HEK293 (cell line): ENCODE results near the gene TSPAN9.

Experiments
- CTCF ChIA-PET: fragments of 350-600 bp; formaldehyde crosslinking; extraction: SDS; loops from one replicate; lab custom pipeline; 2021; ENCODE audit warnings: antibody characterized with exemption; lab: Yijun Ruan, JAX
- POLR2A ChIA-PET: fragments of 300-600 bp; formaldehyde crosslinking; extraction: SDS; loops from one replicate; lab custom pipeline; 2020; ENCODE audit warnings: antibody characterized with exemption, inconsistent platforms; lab: Yijun Ruan, JAX
- H3K27ac ChIP-seq: fragments of 200-500 bp; sonication (Bioruptor generic); 2 replicates; pipeline ENCODE4 v1.5.1; 2014; ENCODE audit warnings: low read depth, low read length, control low read depth, inconsistent platforms; ENCODE audit errors: extremely low read depth
- H3K36me3 ChIP-seq, 2 experiments: fragments of 200-500 bp in 1 of 2; sonication (Bioruptor generic) in 1 of 2; 1 replicate in 1 of 2; 2 replicates in 1 of 2; pipeline ENCODE4 v1.5.1; 2014 to 2017; ENCODE audit warnings: inconsistent platforms in 2 of 2, low read length in 2 of 2; ENCODE audit not compliant: control insufficient read depth in 2 of 2, insufficient read depth in 1 of 2
- H3K4me1 ChIP-seq: fragments of 200-500 bp; sonication (Bioruptor generic); 2 replicates; pipeline ENCODE4 v1.5.1; 2014; ENCODE audit warnings: mild to moderate bottlenecking, low read length, inconsistent platforms; ENCODE audit not compliant: control insufficient read depth, insufficient read depth
- H3K4me3 ChIP-seq: 2 replicates; pipeline ENCODE4 v1.5.1; 2011; ENCODE audit warnings: low read depth, mild to moderate bottlenecking, control low read depth, low read length, moderate library complexity
- H3K9me3 ChIP-seq: fragments of 200-500 bp; sonication (Bioruptor generic); 2 replicates; pipeline ENCODE4 v1.5.1; 2014; ENCODE audit warnings: low read depth, low read length, inconsistent platforms; ENCODE audit not compliant: control insufficient read depth, insufficient read depth
- HOXA7 ChIP-seq: sonication (generic); formaldehyde crosslinking; IDR thresholded peaks from 2 replicates; pipeline ENCODE4 v1.8.1; 2022; ENCODE audit warnings: missing genetic modification reagents, borderline replicate concordance
- KLF1 ChIP-seq: fragments of 450-650 bp; formaldehyde crosslinking; IDR thresholded peaks from 2 replicates; pipeline ENCODE4 v1.5.1; 2016; ENCODE audit warnings: missing biosample characterization, missing genetic modification characterization
- KLF10 ChIP-seq: fragments of 450-650 bp; IDR thresholded peaks from 2 replicates; pipeline ENCODE4 v1.5.1; 2018; ENCODE audit warnings: missing biosample characterization, mild to moderate bottlenecking, missing genetic modification characterization
- SCRT2 ChIP-seq: fragments of 450-650 bp; formaldehyde crosslinking; IDR thresholded peaks from 2 replicates; pipeline ENCODE4 v1.5.1; 2016; ENCODE audit warnings: missing biosample characterization, missing genetic modification characterization
- SP3 ChIP-seq: fragments of 450-650 bp; formaldehyde crosslinking; IDR thresholded peaks from 2 replicates; pipeline ENCODE4 v1.5.1; 2016; ENCODE audit warnings: missing biosample characterization, missing genetic modification characterization
- TRIM28 ChIP-seq: IDR thresholded peaks from 2 replicates; pipeline ENCODE4 v1.6.1; 2011; ENCODE audit warnings: low read length, control low read depth, borderline replicate concordance
- ZBTB48 ChIP-seq: fragments of 450-650 bp; formaldehyde crosslinking; IDR thresholded peaks from 2 replicates; pipeline ENCODE4 v1.5.1; 2016; ENCODE audit warnings: missing biosample characterization, missing genetic modification characterization
- ZBTB8A ChIP-seq: fragments of 450-650 bp; formaldehyde crosslinking; IDR thresholded peaks from 2 replicates; pipeline ENCODE4 v1.5.1; 2016; ENCODE audit warnings: missing biosample characterization, missing genetic modification characterization
- ZFP3 ChIP-seq: fragments of 450-650 bp; formaldehyde crosslinking; IDR thresholded peaks from 2 replicates; pipeline ENCODE4 v1.5.1; 2016; ENCODE audit warnings: low read depth, missing biosample characterization, missing genetic modification characterization
- ZNF19 ChIP-seq: fragments of 450-650 bp; formaldehyde crosslinking; IDR thresholded peaks from 2 replicates; pipeline ENCODE4; 2016; ENCODE audit warnings: missing biosample characterization, missing genetic modification characterization, low read depth
- ZNF202 ChIP-seq: fragments of 450-650 bp; formaldehyde crosslinking; IDR thresholded peaks from 2 replicates; pipeline ENCODE4 v1.5.1; 2016; ENCODE audit warnings: missing biosample characterization, missing genetic modification characterization, borderline replicate concordance
- ZNF274 ChIP-seq, 2 experiments: fragments of 200-500 bp in 1 of 2; fragments of 450-650 bp in 1 of 2; sonication (Bioruptor generic) in 1 of 2; formaldehyde crosslinking in 1 of 2; IDR thresholded peaks; 2 replicates each; pipeline versions ENCODE4 v1.5.1 to v1.6.1; 2014 to 2016; ENCODE audit warnings: borderline replicate concordance in 1 of 2, inconsistent platforms in 1 of 2, low read length in 1 of 2, missing biosample characterization in 1 of 2, missing genetic modification characterization in 1 of 2
- ZNF555 ChIP-seq: fragments of 450-650 bp; formaldehyde crosslinking; conservative IDR thresholded peaks from 2 replicates; pipeline ENCODE4 v1.5.1; 2017; ENCODE audit warnings: missing biosample characterization, mild to moderate bottlenecking, missing genetic modification characterization, inconsistent platforms
- ZNF776 ChIP-seq: fragments of 450-650 bp; formaldehyde crosslinking; IDR thresholded peaks from 2 replicates; pipeline ENCODE4 v1.5.0; 2017; ENCODE audit warnings: missing biosample characterization, missing genetic modification characterization, borderline replicate concordance
- TF ChIP-seq, protein P1 (sequence below): fragments of 450-650 bp; formaldehyde crosslinking; IDR thresholded peaks from 2 replicates; pipeline ENCODE4 v1.5.1; 2016; ENCODE audit warnings: missing biosample characterization, missing genetic modification characterization
- TF ChIP-seq, protein P2 (sequence below): fragments of 450-650 bp; formaldehyde crosslinking; IDR thresholded peaks from 2 replicates; pipeline ENCODE4 v1.5.1; 2016; ENCODE audit warnings: missing biosample characterization, missing genetic modification characterization
- TF ChIP-seq, protein P3 (sequence below): fragments of 450-650 bp; formaldehyde crosslinking; IDR thresholded peaks from 2 replicates; pipeline ENCODE4 v1.5.1; 2017; ENCODE audit warnings: missing biosample characterization, missing genetic modification characterization

TSPAN9 gene

DNA sequence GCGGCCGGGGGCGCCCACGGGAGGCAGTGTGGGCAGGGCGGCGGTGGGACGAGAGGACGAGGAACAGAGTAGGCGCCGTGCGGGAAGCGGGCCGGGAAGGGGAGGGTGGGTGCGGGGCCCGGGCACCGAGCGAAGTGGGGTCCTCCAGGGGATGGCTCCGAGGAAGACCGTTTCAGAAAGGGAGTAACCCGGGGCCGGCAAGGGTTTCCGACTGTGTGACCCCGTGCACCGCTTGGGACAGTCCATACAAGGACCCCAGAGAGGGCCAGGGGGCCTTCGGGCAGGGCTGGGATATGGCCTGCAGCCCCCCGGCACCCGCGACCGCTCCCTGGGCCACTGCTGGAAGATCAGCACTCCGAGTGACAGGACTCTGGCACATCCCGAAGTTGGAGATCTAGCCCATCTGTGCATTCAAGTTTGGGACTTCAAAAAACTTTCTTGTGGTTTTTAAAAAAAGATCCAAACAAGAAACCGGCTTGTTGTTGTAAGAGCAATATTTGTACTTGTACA is 448 bp downstream of the TSPAN9 start (continued):
- TF ChIP-seq, protein P1, sequence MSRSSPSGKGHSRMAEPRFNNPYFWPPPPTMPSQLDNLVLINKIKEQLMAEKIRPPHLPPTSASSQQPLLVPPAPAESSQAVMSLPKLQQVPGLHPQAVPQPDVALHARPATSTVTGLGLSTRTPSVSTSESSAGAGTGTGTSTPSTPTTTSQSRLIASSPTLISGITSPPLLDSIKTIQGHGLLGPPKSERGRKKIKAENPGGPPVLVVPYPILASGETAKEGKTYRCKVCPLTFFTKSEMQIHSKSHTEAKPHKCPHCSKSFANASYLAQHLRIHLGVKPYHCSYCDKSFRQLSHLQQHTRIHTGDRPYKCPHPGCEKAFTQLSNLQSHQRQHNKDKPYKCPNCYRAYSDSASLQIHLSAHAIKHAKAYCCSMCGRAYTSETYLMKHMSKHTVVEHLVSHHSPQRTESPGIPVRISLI (tag by site-specific recombination): no peak
- TF ChIP-seq ZBTB8A: no peak
- TF ChIP-seq, protein P2, sequence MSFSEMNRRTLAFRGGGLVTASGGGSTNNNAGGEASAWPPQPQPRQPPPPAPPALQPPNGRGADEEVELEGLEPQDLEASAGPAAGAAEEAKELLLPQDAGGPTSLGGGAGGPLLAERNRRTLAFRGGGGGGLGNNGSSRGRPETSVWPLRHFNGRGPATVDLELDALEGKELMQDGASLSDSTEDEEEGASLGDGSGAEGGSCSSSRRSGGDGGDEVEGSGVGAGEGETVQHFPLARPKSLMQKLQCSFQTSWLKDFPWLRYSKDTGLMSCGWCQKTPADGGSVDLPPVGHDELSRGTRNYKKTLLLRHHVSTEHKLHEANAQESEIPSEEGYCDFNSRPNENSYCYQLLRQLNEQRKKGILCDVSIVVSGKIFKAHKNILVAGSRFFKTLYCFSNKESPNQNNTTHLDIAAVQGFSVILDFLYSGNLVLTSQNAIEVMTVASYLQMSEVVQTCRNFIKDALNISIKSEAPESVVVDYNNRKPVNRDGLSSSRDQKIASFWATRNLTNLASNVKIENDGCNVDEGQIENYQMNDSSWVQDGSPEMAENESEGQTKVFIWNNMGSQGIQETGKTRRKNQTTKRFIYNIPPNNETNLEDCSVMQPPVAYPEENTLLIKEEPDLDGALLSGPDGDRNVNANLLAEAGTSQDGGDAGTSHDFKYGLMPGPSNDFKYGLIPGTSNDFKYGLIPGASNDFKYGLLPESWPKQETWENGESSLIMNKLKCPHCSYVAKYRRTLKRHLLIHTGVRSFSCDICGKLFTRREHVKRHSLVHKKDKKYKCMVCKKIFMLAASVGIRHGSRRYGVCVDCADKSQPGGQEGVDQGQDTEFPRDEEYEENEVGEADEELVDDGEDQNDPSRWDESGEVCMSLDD (tag by site-specific recombination): peak; percentile 30; the same call in 1 of the 2 replicates

DNA sequence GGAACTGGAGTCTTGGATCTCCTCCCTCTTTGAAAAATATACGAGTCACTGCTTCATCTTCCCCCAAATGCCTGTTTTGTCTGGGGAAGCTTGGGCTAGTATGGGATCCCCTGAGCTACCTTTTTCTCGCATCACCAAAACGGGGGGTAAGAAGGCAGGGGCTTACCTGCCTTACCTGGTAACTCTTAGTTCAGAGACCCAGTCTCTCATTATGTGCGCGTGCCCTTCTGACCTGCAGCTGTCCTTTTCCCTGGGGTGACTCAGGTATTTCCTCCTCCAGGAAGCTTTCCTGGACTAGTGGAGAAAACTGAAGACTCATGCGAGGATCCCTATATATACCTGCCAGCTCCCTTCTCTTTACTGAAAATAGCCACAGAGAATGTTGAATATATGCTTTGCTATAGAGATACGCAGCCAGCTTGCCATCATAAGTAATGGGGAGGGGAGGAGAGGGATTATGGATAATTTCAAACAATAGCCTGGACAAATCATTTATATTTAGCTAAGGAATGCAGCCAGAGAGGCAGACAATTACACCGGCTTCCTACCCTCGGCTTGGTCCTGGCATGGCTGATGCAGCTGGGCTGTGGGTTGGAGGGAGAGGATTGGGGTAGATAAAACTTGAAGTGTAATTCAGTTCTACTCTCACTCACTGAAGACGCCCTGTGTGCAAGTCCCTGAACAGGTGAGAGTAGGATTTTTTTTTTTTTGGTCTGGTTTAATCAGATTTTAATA is 1.1 kb downstream of the TSPAN9 start:
- ChIA-PET POLR2A (interaction anchor here (0.6 kb wide), 1 partner anchor 24 kb away, joined by 3 read pairs; no protein-coding TSS in a partner anchor), CTCF (interaction anchor here (0.6 to 1.2 kb wide), 4 partner anchors 15 to 197 kb away, joined by 3 to 4 read pairs (median 3); no protein-coding TSS in a partner anchor)
- no peaks in the 10 kb centered on the region for H3K36me3 ChIP-seq
- no peaks in the 10 kb centered on the region for H3K9me3 ChIP-seq
- peak overlapping the region; percentile 68 for H3K4me3 ChIP-seq
- TF ChIP-seq SP3 (no peak), ZNF202 (tag by site-specific recombination) (no peak), ZNF19 (no peak), ZNF555 (no peak), ZBTB48 (tag by site-specific recombination) (no peak), ZFP3 (tag by site-specific recombination) (no peak), KLF10 (no peak), TRIM28 (no peak), ZNF274 (IDR thresholded peaks at IDR 0.05; ENCODE audit: low read length) (no peak), ZNF274 (tag by site-specific recombination; IDR thresholded peaks at IDR 0.05; ENCODE audit: borderline replicate concordance) (no peak), HOXA7 (CRISPR knock-in tag) (no peak), KLF1 (tag by site-specific recombination) (no peak), ZNF776 (tag by site-specific recombination) (no peak), SCRT2 (tag by site-specific recombination) (no peak)
- TF ChIP-seq, protein P3, sequence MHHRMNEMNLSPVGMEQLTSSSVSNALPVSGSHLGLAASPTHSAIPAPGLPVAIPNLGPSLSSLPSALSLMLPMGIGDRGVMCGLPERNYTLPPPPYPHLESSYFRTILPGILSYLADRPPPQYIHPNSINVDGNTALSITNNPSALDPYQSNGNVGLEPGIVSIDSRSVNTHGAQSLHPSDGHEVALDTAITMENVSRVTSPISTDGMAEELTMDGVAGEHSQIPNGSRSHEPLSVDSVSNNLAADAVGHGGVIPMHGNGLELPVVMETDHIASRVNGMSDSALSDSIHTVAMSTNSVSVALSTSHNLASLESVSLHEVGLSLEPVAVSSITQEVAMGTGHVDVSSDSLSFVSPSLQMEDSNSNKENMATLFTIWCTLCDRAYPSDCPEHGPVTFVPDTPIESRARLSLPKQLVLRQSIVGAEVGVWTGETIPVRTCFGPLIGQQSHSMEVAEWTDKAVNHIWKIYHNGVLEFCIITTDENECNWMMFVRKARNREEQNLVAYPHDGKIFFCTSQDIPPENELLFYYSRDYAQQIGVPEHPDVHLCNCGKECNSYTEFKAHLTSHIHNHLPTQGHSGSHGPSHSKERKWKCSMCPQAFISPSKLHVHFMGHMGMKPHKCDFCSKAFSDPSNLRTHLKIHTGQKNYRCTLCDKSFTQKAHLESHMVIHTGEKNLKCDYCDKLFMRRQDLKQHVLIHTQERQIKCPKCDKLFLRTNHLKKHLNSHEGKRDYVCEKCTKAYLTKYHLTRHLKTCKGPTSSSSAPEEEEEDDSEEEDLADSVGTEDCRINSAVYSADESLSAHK (tag by site-specific recombination): no peak
- H3K27ac ChIP-seq: no peak overlapping the region
- peaks cover 2% of the 10 kb centered on the region; the same call in 1 of the 2 replicates for H3K4me1 ChIP-seq
